Endothelial cell of umbilical vein (primary cell): Measurements from ENCODE around the gene DQX1. TPM values are rescaled to one million over a fixed set of nuclear protein-coding genes. Genes with fewer than 3 reads are reported as not detected.

ENCODE experiments used
- BruUV-seq: library from RNA; stranded (reverse); fragments of 400-500 nt; replicated peaks from 2 replicates; lab custom pipeline; 2021; lab: Mats Ljungman, UMichigan
- CTCF ChIA-PET: fragments of 300-600, 350-600 bp; sonication (Branson Sonifier 250); formaldehyde crosslinking; loops from one replicate; lab custom pipeline; 2021; ENCODE audit warnings: antibody characterized with exemption, inconsistent platforms; lab: Charles Lee
- POLR2A ChIA-PET: fragments of 300-600, 350-600 bp; sonication (Branson Sonifier 250); formaldehyde crosslinking; loops from one replicate; lab custom pipeline; 2021; ENCODE audit warnings: antibody characterized with exemption, inconsistent platforms; lab: Charles Lee
- DNase-seq: peaks from one replicate; pipeline ENCODE4 v3.0.0-alpha.2; 2011; ENCODE audit warnings: low read depth, low spot score
- FAIRE-seq: peaks from 2 replicates; lab custom pipeline; 2011; peaks lifted over from hg19 to GRCh38; lab: Jason Lieb, UNC
- H2AFZ ChIP-seq: 2 replicates; pipeline ENCODE4 v1.6.0; 2012; ENCODE audit warnings: low read depth, low read length, control low read depth, inconsistent platforms
- H3K27ac ChIP-seq: 2 replicates; pipeline ENCODE4 v1.5.1; 2011; ENCODE audit warnings: low read depth, mild to moderate bottlenecking, control low read depth, low read length, moderate library complexity; ENCODE audit not compliant: insufficient read depth
- H3K27me3 ChIP-seq, 2 experiments: 2 replicates each; pipeline versions ENCODE4 v1.6.0 to v1.6.1; 2011; ENCODE audit warnings: low read length in 2 of 2, mixed read lengths in 1 of 2; ENCODE audit not compliant: control insufficient read depth in 2 of 2, insufficient read depth in 2 of 2
- H3K36me3 ChIP-seq, 2 experiments: 2 replicates in 1 of 2; 3 replicates in 1 of 2; pipeline ENCODE4 v1.5.1; 2011; ENCODE audit warnings: low read length in 2 of 2, mild to moderate bottlenecking in 1 of 2, moderate library complexity in 1 of 2; ENCODE audit not compliant: control insufficient read depth in 2 of 2, insufficient read depth in 2 of 2; ENCODE audit errors: extremely low read depth in 1 of 2
- H3K4me1 ChIP-seq: 3 replicates; pipeline ENCODE4 v1.5.1; 2011; ENCODE audit warnings: mild to moderate bottlenecking, low read length; ENCODE audit not compliant: control insufficient read depth, insufficient read depth; ENCODE audit errors: extremely low read depth
- H3K4me2 ChIP-seq: 2 replicates; pipeline ENCODE4 v1.6.1; 2011; ENCODE audit warnings: low read length, control low read depth, mixed read lengths; ENCODE audit not compliant: insufficient read depth
- H3K4me3 ChIP-seq, 3 experiments: fragments of 200-600 bp in 1 of 3; sonication (generic), shearing (Covaris generic) in 1 of 3; replicated peaks in 1 of 3; 2 replicates each; pipeline ENCODE4 v1.5.1; 2011 to 2016; ENCODE audit warnings: control low read depth in 3 of 3, low read length in 3 of 3, mild to moderate bottlenecking in 2 of 3, inconsistent platforms in 1 of 3, low read depth in 1 of 3, moderate library complexity in 1 of 3; ENCODE audit not compliant: insufficient read depth in 1 of 3
- H3K79me2 ChIP-seq: 2 replicates; pipeline ENCODE4 v1.6.0; 2012; ENCODE audit warnings: low read length, inconsistent platforms; ENCODE audit not compliant: control insufficient read depth, insufficient read depth
- H3K9ac ChIP-seq: replicated peaks from 2 replicates; pipeline ENCODE3; 2011; ENCODE audit warnings: low read length, control low read depth; ENCODE audit not compliant: insufficient read depth; ENCODE audit errors: extremely low read depth
- H3K9me1 ChIP-seq: replicated peaks from 3 replicates; pipeline ENCODE4 v1.6.0; 2011; ENCODE audit warnings: mild to moderate bottlenecking, low read length; ENCODE audit not compliant: control insufficient read depth, insufficient read depth; ENCODE audit errors: extremely low read depth
- H3K9me3 ChIP-seq: replicated peaks from 2 replicates; pipeline ENCODE4 v1.5.1; 2012; ENCODE audit warnings: low read length, inconsistent platforms; ENCODE audit not compliant: control insufficient read depth, insufficient read depth
- H4K20me1 ChIP-seq: replicated peaks from 2 replicates; pipeline ENCODE3; 2011; ENCODE audit warnings: mild to moderate bottlenecking, low read length; ENCODE audit not compliant: control insufficient read depth, insufficient read depth; ENCODE audit errors: extremely low read depth
- CTCF ChIP-seq, 2 donors: IDR thresholded peaks; 1 replicate in 1 of 2; 2 replicates in 1 of 2; pipeline ENCODE4 v1.5.1; 2011; ENCODE audit warnings: low read length in 2 of 2, mild to moderate bottlenecking in 2 of 2, moderate library complexity in 2 of 2, control low read depth in 1 of 2, inconsistent platforms in 1 of 2, low read depth in 1 of 2; ENCODE audit not compliant: insufficient read depth in 1 of 2; ENCODE audit errors: extremely low read depth in 1 of 2
- EZH2 ChIP-seq: IDR thresholded peaks from 2 replicates; pipeline ENCODE4 v1.6.1; 2012; ENCODE audit warnings: borderline replicate concordance, low read depth, mild to moderate bottlenecking, moderate library complexity, low read length, inconsistent platforms; ENCODE audit not compliant: severe bottlenecking
- FOS ChIP-seq: IDR thresholded peaks from 2 replicates; pipeline ENCODE4 v1.6.1; 2011; ENCODE audit warnings: mild to moderate bottlenecking, low read length, moderate library complexity, borderline replicate concordance; ENCODE audit not compliant: insufficient read depth
- GATA2 ChIP-seq: IDR thresholded peaks from 2 replicates; pipeline ENCODE4 v1.7.0; 2011; ENCODE audit warnings: low read depth, mild to moderate bottlenecking, moderate library complexity, mixed read lengths, low read length; ENCODE audit not compliant: insufficient read length, insufficient read depth
- JUN ChIP-seq: IDR thresholded peaks from 2 replicates; pipeline ENCODE4 v1.6.1; 2011; ENCODE audit warnings: borderline replicate concordance, low read depth; ENCODE audit not compliant: insufficient read length, insufficient read depth
- MAX ChIP-seq: IDR thresholded peaks from 2 replicates; pipeline ENCODE4 v1.6.1; 2011; ENCODE audit not compliant: insufficient read depth, insufficient read length
- MYC ChIP-seq: IDR thresholded peaks from one replicate; pipeline ENCODE4 v1.6.1; 2011; ENCODE audit warnings: mild to moderate bottlenecking, low read depth, low read length
- POLR2A ChIP-seq: IDR thresholded peaks from 2 replicates; pipeline ENCODE4 v1.6.1; 2012; ENCODE audit warnings: low read depth, mild to moderate bottlenecking, control low read depth, low read length
- POLR2AphosphoS5 ChIP-seq: IDR thresholded peaks from 2 replicates; pipeline ENCODE4 v1.6.1; 2012; ENCODE audit warnings: low read depth, mild to moderate bottlenecking, control low read depth, low read length, moderate library complexity; ENCODE audit not compliant: insufficient read depth
- dilution Hi-C: fragments of 300-500 bp; cut with MboI; formaldehyde crosslinking; loops from one replicate; pipeline ENCODE4 v1.15.0; 2019; ENCODE audit warnings: low sequenced_read_pairs; ENCODE audit not compliant: extremely low pct_ligation_motif_present
- intact Hi-C: fragments of 100-400 bp; cut with micrococcal nuclease; formaldehyde crosslinking; loops from one replicate; pipeline ENCODE4 v1.10.0; 2022
- polyA plus RNA-seq, 4 experiments: library from polyadenylated mRNA; depleted of rRNA in 3 of 4; stranded (reverse) in 3 of 4; unstranded in 1 of 4; fragments of >200 nt; gene quantifications; 2 replicates each; pipeline versions ENCODE4 v1.2.1 to v1.2.3, GENCODE V29; 2011 to 2012; ENCODE audit warnings: missing spikeins in 1 of 4
- total RNA-seq: library from RNA; stranded (reverse); gene quantifications from 2 replicates; pipeline ENCODE4 v1.2.3, GENCODE V29; 2021

DQX1 gene
- total and polyA plus RNA-seq, 2 donors (not counting 3 experiments of a cell fraction or from before 2014, with no cell fraction given) = 0.06 to 0.44 TPM

GRCh38 chr2:74481961-74482800 is 43.9 kb downstream of the DQX1 start:
- Histone ChIP-seq H3K36me3 (peaks cover 0 to 3% of the 10 kb centered on the region in 2 experiments), H3K4me3 (peak overlapping the region; percentile 6 to 79 (median 66)), H3K9me1 (no peaks in the 10 kb centered on the region), H3K27ac (peak overlapping the region; percentile 36), H3K9ac (peak overlapping the region; percentile 68), H4K20me1 (no peaks in the 10 kb centered on the region), H3K27me3 (no peaks in the 10 kb centered on the region), H3K4me1 (peaks cover 13% of the 10 kb centered on the region), H2AFZ (peak overlapping the region; percentile 81), H3K79me2 (peaks cover 16% of the 10 kb centered on the region), H3K4me2 (peak overlapping the region; percentile 68), H3K9me3 (no peaks in the 10 kb centered on the region)
- ChIA-PET POLR2A (interaction anchor here (0.6 kb wide), 1 partner anchor 706 kb away, joined by 19 read pairs; no protein-coding TSS in a partner anchor), CTCF (interaction anchor here (0.8 to 5.6 kb wide), 21 partner anchors 10 to 232 kb away, joined by 3 to 82 read pairs (median 5); partner anchors contain the start of genes AUP1, DQX1, HTRA2 and INO80B)
- FAIRE-seq = peak; percentile 50
- no TSS peak for BruUV-seq
- TF ChIP-seq CTCF (IDR thresholded peaks at IDR 0.05; ENCODE audit: extremely low read depth in 1 of 2, insufficient read depth in 1 of 2, low read depth in 1 of 2, low read length in 2 of 2) (no peak), MAX (no peak), FOS (no peak), JUN (no peak), GATA2 (no peak), POLR2AphosphoS5 (no peak), POLR2A (no peak), EZH2 (no peak), MYC (no peak)
- intact Hi-C loops = loop anchor here (1.0 kb wide), 3 partner anchors 10 to 67 kb away; partner anchors contain the start of genes MRPL53 and WBP1
- dilution Hi-C loops = no loop called here
- DNase-seq = no peak
